ENCODE data around the gene TXN2.

TXN2 gene

GRCh38 chr22:36478966-36479365 is 2.5 kb downstream of the TXN2 start:
- Histone ChIP-seq H3K9me3 (ENCODE audit: control insufficient read depth, low read length) (no peaks in the 10 kb centered on the region), H3K4me1 (ENCODE audit: control insufficient read depth, insufficient read depth, low read length, poor library complexity, severe bottlenecking) (peaks cover 11% of the 10 kb centered on the region), H3K27ac (ENCODE audit: low read depth, low read length, severe bottlenecking) (no peak overlapping the region), H3K36me3 (ENCODE audit: control insufficient read depth, insufficient read depth, low read length) (peaks cover 54% of the 10 kb centered on the region), H3K4me3 (ENCODE audit: extremely low read depth, insufficient read depth, low read length, poor library complexity, severe bottlenecking) (no peak overlapping the region)
- WGBS, 2 experiments (ENCODE audit: insufficient coverage in 2 of 2): 93 to 100% methylated on average over 1 to 3 of the region's 4 CpGs

GRCh38 chr22:36475341-36475740 is 6.1 kb downstream of the TXN2 start:
- Histone ChIP-seq H3K9me3 (ENCODE audit: control insufficient read depth, low read length) (no peaks in the 10 kb centered on the region), H3K36me3 (ENCODE audit: control insufficient read depth, insufficient read depth, low read length) (peaks cover 77% of the 10 kb centered on the region), H3K27ac (ENCODE audit: low read depth, low read length, severe bottlenecking) (no peak overlapping the region), H3K4me1 (ENCODE audit: control insufficient read depth, insufficient read depth, low read length, poor library complexity, severe bottlenecking) (peaks cover 31% of the 10 kb centered on the region), H3K4me3 (ENCODE audit: extremely low read depth, insufficient read depth, low read length, poor library complexity, severe bottlenecking) (no peak overlapping the region)
- 90 to 94% methylated on average over 2 to 4 of the region's 6 CpGs for WGBS, 2 experiments (ENCODE audit: insufficient coverage in 2 of 2)

- Histone ChIP-seq H3K9me3 (ENCODE audit: control insufficient read depth, low read length) (no peaks in the 10 kb centered on the region), H3K4me1 (ENCODE audit: control insufficient read depth, insufficient read depth, low read length, poor library complexity, severe bottlenecking) (peaks cover 50% of the 10 kb centered on the region), H3K27ac (ENCODE audit: low read depth, low read length, severe bottlenecking) (no peak overlapping the region), H3K36me3 (ENCODE audit: control insufficient read depth, insufficient read depth, low read length) (peaks cover 56% of the 10 kb centered on the region), H3K4me3 (ENCODE audit: extremely low read depth, insufficient read depth, low read length, poor library complexity, severe bottlenecking) (no peak overlapping the region)
- 88 to 93% methylated on average over 10 of the region's 13 CpGs for WGBS, 2 experiments (ENCODE audit: insufficient coverage in 2 of 2)
Observed at GRCh38 chr22:36472689-36473088, 8.8 kb downstream of the TXN2 start.

- H3K27ac ChIP-seq (ENCODE audit: low read depth, low read length, severe bottlenecking): peak overlapping the region; percentile 53
- peaks cover 58% of the 10 kb centered on the region for H3K36me3 ChIP-seq (ENCODE audit: control insufficient read depth, insufficient read depth, low read length)
- H3K9me3 ChIP-seq (ENCODE audit: control insufficient read depth, low read length): no peaks in the 10 kb centered on the region
- H3K4me1 ChIP-seq (ENCODE audit: control insufficient read depth, insufficient read depth, low read length, poor library complexity, severe bottlenecking): peaks cover 63% of the 10 kb centered on the region
- no peak overlapping the region for H3K4me3 ChIP-seq (ENCODE audit: extremely low read depth, insufficient read depth, low read length, poor library complexity, severe bottlenecking)
- 84 to 97% methylated on average over 8 to 12 of the region's 14 CpGs for WGBS, 2 experiments (ENCODE audit: insufficient coverage in 2 of 2)
Observed at GRCh38 chr22:36471341-36471821, 10.1 kb downstream of the TXN2 start.

- Histone ChIP-seq H3K27ac (ENCODE audit: low read depth, low read length, severe bottlenecking) (peak overlapping the region; percentile 53), H3K4me1 (ENCODE audit: control insufficient read depth, insufficient read depth, low read length, poor library complexity, severe bottlenecking) (peaks cover 67% of the 10 kb centered on the region), H3K9me3 (ENCODE audit: control insufficient read depth, low read length) (no peaks in the 10 kb centered on the region), H3K36me3 (ENCODE audit: control insufficient read depth, insufficient read depth, low read length) (peaks cover 54% of the 10 kb centered on the region), H3K4me3 (ENCODE audit: extremely low read depth, insufficient read depth, low read length, poor library complexity, severe bottlenecking) (no peak overlapping the region)
- 92 to 95% methylated on average over 9 to 10 of the region's 10 CpGs for WGBS, 2 experiments (ENCODE audit: insufficient coverage in 2 of 2)
Observed at GRCh38 chr22:36470994-36471331, 10.5 kb downstream of the TXN2 start.

- peaks cover 73% of the 10 kb centered on the region for H3K4me1 ChIP-seq (ENCODE audit: control insufficient read depth, insufficient read depth, low read length, poor library complexity, severe bottlenecking)
- 33 to 64% methylated on average over 6 to 8 of the region's 14 CpGs for WGBS, 2 experiments (ENCODE audit: insufficient coverage in 2 of 2)
- no peaks in the 10 kb centered on the region for H3K9me3 ChIP-seq (ENCODE audit: control insufficient read depth, low read length)
- peak overlapping the region; percentile 53 for H3K27ac ChIP-seq (ENCODE audit: low read depth, low read length, severe bottlenecking)
- peaks cover 52% of the 10 kb centered on the region for H3K36me3 ChIP-seq (ENCODE audit: control insufficient read depth, insufficient read depth, low read length)
- no peak overlapping the region for H3K4me3 ChIP-seq (ENCODE audit: extremely low read depth, insufficient read depth, low read length, poor library complexity, severe bottlenecking)
Observed at GRCh38 chr22:36470162-36470993, 11.1 kb downstream of the TXN2 start.

- Histone ChIP-seq H3K4me1 (ENCODE audit: control insufficient read depth, insufficient read depth, low read length, poor library complexity, severe bottlenecking) (peaks cover 77% of the 10 kb centered on the region), H3K4me3 (ENCODE audit: extremely low read depth, insufficient read depth, low read length, poor library complexity, severe bottlenecking) (no peak overlapping the region), H3K36me3 (ENCODE audit: control insufficient read depth, insufficient read depth, low read length) (peaks cover 42% of the 10 kb centered on the region), H3K27ac (ENCODE audit: low read depth, low read length, severe bottlenecking) (no peak overlapping the region), H3K9me3 (ENCODE audit: control insufficient read depth, low read length) (no peaks in the 10 kb centered on the region)
- WGBS, 2 experiments (ENCODE audit: insufficient coverage in 2 of 2): 93 to 95% methylated on average over 14 of the region's 14 CpGs
Observed at GRCh38 chr22:36469094-36469710, 12.2 kb downstream of the TXN2 start.

GRCh38 chr22:36467946-36468345 is 13.5 kb downstream of the TXN2 start:
- H3K27ac ChIP-seq (ENCODE audit: low read depth, low read length, severe bottlenecking): peak overlapping the region; percentile 45
- 80 to 100% methylated on average over 1 to 2 of the region's 7 CpGs for WGBS, 2 experiments (ENCODE audit: insufficient coverage in 2 of 2)
- peaks cover 30% of the 10 kb centered on the region for H3K36me3 ChIP-seq (ENCODE audit: control insufficient read depth, insufficient read depth, low read length)
- peaks cover 80% of the 10 kb centered on the region for H3K4me1 ChIP-seq (ENCODE audit: control insufficient read depth, insufficient read depth, low read length, poor library complexity, severe bottlenecking)
- H3K4me3 ChIP-seq (ENCODE audit: extremely low read depth, insufficient read depth, low read length, poor library complexity, severe bottlenecking): no peak overlapping the region
- H3K9me3 ChIP-seq (ENCODE audit: control insufficient read depth, low read length): no peaks in the 10 kb centered on the region

GRCh38 chr22:36467042-36467810 is 14.2 kb downstream of the TXN2 start:
- H3K36me3 ChIP-seq (ENCODE audit: control insufficient read depth, insufficient read depth, low read length): peaks cover 23% of the 10 kb centered on the region
- 89 to 99% methylated on average over 10 to 11 of the region's 14 CpGs for WGBS, 2 experiments (ENCODE audit: insufficient coverage in 2 of 2)
- peak overlapping the region; percentile 45 for H3K27ac ChIP-seq (ENCODE audit: low read depth, low read length, severe bottlenecking)
- peaks cover 85% of the 10 kb centered on the region for H3K4me1 ChIP-seq (ENCODE audit: control insufficient read depth, insufficient read depth, low read length, poor library complexity, severe bottlenecking)
- no peaks in the 10 kb centered on the region for H3K9me3 ChIP-seq (ENCODE audit: control insufficient read depth, low read length)
- H3K4me3 ChIP-seq (ENCODE audit: extremely low read depth, insufficient read depth, low read length, poor library complexity, severe bottlenecking): no peak overlapping the region

GRCh38 chr22:36466258-36466657 is 15.2 kb downstream of the TXN2 start:
- H3K4me3 ChIP-seq (ENCODE audit: extremely low read depth, insufficient read depth, low read length, poor library complexity, severe bottlenecking): no peak overlapping the region
- H3K27ac ChIP-seq (ENCODE audit: low read depth, low read length, severe bottlenecking): no peak overlapping the region
- 92 to 98% methylated on average over 7 of the region's 7 CpGs for WGBS, 2 experiments (ENCODE audit: insufficient coverage in 2 of 2)
- no peaks in the 10 kb centered on the region for H3K9me3 ChIP-seq (ENCODE audit: control insufficient read depth, low read length)
- H3K36me3 ChIP-seq (ENCODE audit: control insufficient read depth, insufficient read depth, low read length): peaks cover 22% of the 10 kb centered on the region
- peaks cover 85% of the 10 kb centered on the region for H3K4me1 ChIP-seq (ENCODE audit: control insufficient read depth, insufficient read depth, low read length, poor library complexity, severe bottlenecking)
